Uterus (tissue), 2 donors: Measurements from ENCODE around the gene HIPK2.

Source experiments
- CTCF ChIP-seq, 4 experiments: fragments of 200-600 bp in 2 of 4; fragments of 450-650 bp in 2 of 4; sonication (generic) in 2 of 4; IDR thresholded peaks; one replicate each; pipeline ENCODE4 v1.5.1; 2016 to 2019; ENCODE audit warnings: antibody characterized with exemption in 4 of 4, mild to moderate bottlenecking in 2 of 4, moderate library complexity in 1 of 4
- POLR2A ChIP-seq, 2 donors: fragments of 450-650 bp; IDR thresholded peaks; one replicate each; pipeline ENCODE4 v1.6.1; 2016; ENCODE audit warnings: antibody characterized with exemption in 2 of 2, mild to moderate bottlenecking in 1 of 2, moderate library complexity in 1 of 2

DNA sequence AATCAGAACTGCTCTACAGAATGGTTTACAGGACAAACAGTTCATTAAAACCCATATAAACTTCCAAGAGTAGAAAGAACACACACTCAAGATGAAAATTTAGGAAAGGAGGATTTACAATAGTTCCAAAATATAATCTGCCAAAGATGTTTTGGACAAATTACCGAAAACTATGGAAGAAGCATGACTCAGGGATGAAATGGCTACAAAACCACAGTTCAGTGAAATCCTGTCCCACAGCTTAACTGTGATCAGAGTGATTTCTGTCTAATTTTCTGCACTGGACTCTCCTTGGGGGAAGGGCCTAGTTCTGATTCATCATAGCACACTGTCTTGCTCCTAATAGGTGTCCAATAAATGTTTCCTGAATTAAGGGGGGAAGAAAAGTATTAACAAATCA is 82.2 kb downstream of the HIPK2 start:
- TF ChIP-seq CTCF (IDR thresholded peaks at IDR 0.05) = no peak
- TF ChIP-seq POLR2A (IDR thresholded peaks at IDR 0.05) = no peak
